ENCODE data around the gene PCDH9.

Gene PCDH9

GRCh38 chr13:66659701-66660467 lies 570.3 kb downstream of the PCDH9 start:
- TF ChIP-seq TAF1 (IDR thresholded peaks at IDR 0.05; ENCODE audit: borderline replicate concordance, insufficient read depth, low read length) (0 out of 2 replicates have a peak, but pooled peaks have one; percentile 37), SIN3A (IDR thresholded peaks at IDR 0.05; ENCODE audit: borderline replicate concordance, insufficient read depth, low read length) (no peak)

- TF ChIP-seq FOXP2 (optimal IDR thresholded peaks at IDR 0.05; ENCODE audit: borderline replicate concordance, extremely low read depth, extremely low read length, insufficient read depth) (no peak), TAF1 (IDR thresholded peaks at IDR 0.05; ENCODE audit: borderline replicate concordance, insufficient read depth, low read length) (no peak), REST (IDR thresholded peaks at IDR 0.05; ENCODE audit: insufficient read depth in 1 of 2, low read depth in 2 of 2, low read length in 2 of 2) (no peak), POLR2AphosphoS5 (IDR thresholded peaks at IDR 0.05; ENCODE audit: low read depth, low read length) (no peak), SIN3A (IDR thresholded peaks at IDR 0.05; ENCODE audit: borderline replicate concordance, insufficient read depth, low read length) (no peak)
Measured at GRCh38 chr13:66659286-66659685, 570.9 kb downstream of the PCDH9 start.

GRCh38 chr13:66657165-66657881 lies 572.8 kb downstream of the PCDH9 start:
- TF ChIP-seq FOXP2 (optimal IDR thresholded peaks at IDR 0.05; ENCODE audit: borderline replicate concordance, extremely low read depth, extremely low read length, insufficient read depth): peak; percentile 84
- TF ChIP-seq TAF1 (IDR thresholded peaks at IDR 0.05; ENCODE audit: borderline replicate concordance, insufficient read depth, low read length): no peak
- TF ChIP-seq REST (IDR thresholded peaks at IDR 0.05; ENCODE audit: insufficient read depth in 1 of 2, low read depth in 2 of 2, low read length in 2 of 2): peak in 1 of 2 experiments; percentile 43; a peak in 1 of 4 replicates
- TF ChIP-seq POLR2AphosphoS5 (IDR thresholded peaks at IDR 0.05; ENCODE audit: low read depth, low read length): no peak; the same call in 1 of the 2 replicates
- TF ChIP-seq SIN3A (IDR thresholded peaks at IDR 0.05; ENCODE audit: borderline replicate concordance, insufficient read depth, low read length): peak; percentile 41; the same call in 1 of the 2 replicates

GRCh38 chr13:66655847-66656454 lies 574.2 kb downstream of the PCDH9 start:
- TF ChIP-seq SIN3A (IDR thresholded peaks at IDR 0.05; ENCODE audit: borderline replicate concordance, insufficient read depth, low read length) (no peak), POLR2AphosphoS5 (IDR thresholded peaks at IDR 0.05; ENCODE audit: low read depth, low read length) (no peak), FOXP2 (optimal IDR thresholded peaks at IDR 0.05; ENCODE audit: borderline replicate concordance, extremely low read depth, extremely low read length, insufficient read depth) (no peak), TAF1 (IDR thresholded peaks at IDR 0.05; ENCODE audit: borderline replicate concordance, insufficient read depth, low read length) (no peak), REST (IDR thresholded peaks at IDR 0.05; ENCODE audit: insufficient read depth in 1 of 2, low read depth in 2 of 2, low read length in 2 of 2) (no peak)

GRCh38 chr13:66644855-66645460 lies 585.2 kb downstream of the PCDH9 start:
- TF ChIP-seq POLR2AphosphoS5 (IDR thresholded peaks at IDR 0.05; ENCODE audit: low read depth, low read length) (no peak), FOXP2 (optimal IDR thresholded peaks at IDR 0.05; ENCODE audit: borderline replicate concordance, extremely low read depth, extremely low read length, insufficient read depth) (no peak), SIN3A (IDR thresholded peaks at IDR 0.05; ENCODE audit: borderline replicate concordance, insufficient read depth, low read length) (no peak), TAF1 (IDR thresholded peaks at IDR 0.05; ENCODE audit: borderline replicate concordance, insufficient read depth, low read length) (no peak), REST (IDR thresholded peaks at IDR 0.05; ENCODE audit: insufficient read depth in 1 of 2, low read depth in 2 of 2, low read length in 2 of 2) (no peak)
